Stimulated activated CD8-positive, alpha-beta memory T cell treated with anti-CD3 and anti-CD28 coated beads, Interleukin-15, amount 100 ng/mL, for 24 hours (primary cell): ENCODE measurements around the gene SMTNL1.
"Not testable (repeated sequence)": the region's sequence is repeated elsewhere in the genome, so short reads cannot be mapped to it uniquely, and the experiment has no call there.

Experiments
- DNase-seq: peaks from one replicate; pipeline ENCODE4 v3.0.0-alpha.2; 2020; ENCODE audit warnings: low read depth

SMTNL1 gene

DNA sequence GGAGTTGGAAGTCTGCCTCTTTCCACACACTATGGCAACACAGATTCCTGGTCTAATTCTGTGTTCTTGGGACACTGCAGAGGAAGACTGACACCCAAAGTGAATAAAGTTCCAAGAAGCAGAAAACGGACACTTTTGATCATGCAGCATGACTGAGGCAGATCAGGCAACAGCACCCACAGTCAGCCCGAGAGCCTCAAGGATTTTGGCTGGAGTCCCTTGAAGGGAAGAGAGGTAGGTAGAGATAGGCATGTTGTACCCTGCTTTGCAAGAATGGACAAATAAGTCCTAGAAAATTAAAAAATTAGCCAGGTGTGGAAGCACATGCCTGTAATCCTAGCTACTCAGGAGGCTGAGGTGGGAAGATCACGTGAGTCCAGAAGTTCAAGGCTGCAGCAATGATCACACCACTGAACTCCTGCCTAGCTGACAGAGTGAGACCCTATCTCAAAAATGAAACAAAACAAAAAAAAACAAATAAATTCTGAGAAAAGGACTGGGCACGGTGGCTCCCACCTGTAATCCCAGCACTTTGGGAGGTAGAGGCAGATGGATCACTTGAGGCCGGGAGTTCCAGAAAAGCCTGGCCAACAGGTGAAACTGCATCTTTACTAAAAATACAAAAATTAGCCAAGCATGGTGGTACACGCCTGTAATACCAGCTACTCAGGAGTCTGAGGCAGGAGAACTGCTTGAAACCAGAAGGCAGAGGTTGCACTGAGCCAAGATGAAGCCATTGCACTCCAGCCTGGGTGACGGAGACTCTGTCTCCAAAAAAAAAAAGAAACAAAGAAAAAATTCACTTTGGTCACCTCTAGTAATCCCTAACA, 28.8 kb upstream of the SMTNL1 start:
- no peak for DNase-seq

- no peak for DNase-seq
These were observed 25.5 kb upstream of the SMTNL1 start for GRCh38 chr11:57511741-57512430.

- DNase-seq = no peak
These were observed 24.5 kb upstream of the SMTNL1 start for GRCh38 chr11:57512646-57513451.

DNA sequence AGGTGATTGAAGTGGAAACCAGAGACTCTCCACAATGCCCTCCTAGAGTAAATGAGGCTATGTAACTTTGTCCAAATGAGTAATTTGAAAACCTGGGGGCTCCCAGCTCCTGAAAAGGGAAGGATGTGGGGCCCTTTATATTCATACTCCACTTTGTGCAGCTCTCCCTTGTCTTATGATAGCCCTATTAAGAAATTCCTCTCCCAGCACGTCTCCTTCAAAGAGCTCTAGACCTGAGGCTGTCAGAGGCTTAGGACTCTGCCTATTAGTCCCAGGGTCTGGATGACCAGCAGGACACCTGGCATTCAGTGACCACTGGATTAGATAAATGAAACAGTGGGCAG, 24.0 kb upstream of the SMTNL1 start:
- DNase-seq = no peak

DNA sequence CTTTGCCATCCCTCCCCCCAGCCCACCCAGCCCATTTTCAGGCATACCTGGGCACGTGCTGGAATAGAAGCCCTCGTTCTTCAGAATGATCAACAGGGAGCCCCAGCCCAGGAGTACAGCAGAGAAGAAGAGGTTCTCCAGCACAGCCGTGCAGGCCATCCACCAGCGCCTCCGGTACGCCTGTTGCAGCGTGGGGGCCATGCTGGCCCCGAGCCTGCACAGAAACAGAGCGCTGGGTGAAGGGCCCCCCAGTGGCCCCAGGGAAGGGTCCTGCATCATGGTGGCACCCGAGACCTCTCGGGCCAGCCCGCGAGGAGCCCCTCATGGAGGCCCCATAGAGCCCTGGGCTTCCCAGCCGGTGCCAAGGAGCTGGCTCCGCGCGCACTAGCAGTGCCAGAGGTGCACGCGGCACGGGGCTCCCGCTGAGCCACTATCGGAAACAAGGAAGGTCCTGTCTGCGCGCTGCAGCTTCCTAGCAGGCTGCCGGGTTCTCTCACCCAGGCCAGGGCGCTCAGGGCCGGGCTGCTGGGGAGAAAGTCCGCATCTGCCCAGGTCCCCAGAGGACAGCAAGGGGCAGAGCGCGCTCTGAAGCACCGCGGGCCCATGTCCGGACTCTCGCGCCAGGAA, 23.4 kb upstream of the SMTNL1 start:
- peak; percentile 16 for DNase-seq

DNA sequence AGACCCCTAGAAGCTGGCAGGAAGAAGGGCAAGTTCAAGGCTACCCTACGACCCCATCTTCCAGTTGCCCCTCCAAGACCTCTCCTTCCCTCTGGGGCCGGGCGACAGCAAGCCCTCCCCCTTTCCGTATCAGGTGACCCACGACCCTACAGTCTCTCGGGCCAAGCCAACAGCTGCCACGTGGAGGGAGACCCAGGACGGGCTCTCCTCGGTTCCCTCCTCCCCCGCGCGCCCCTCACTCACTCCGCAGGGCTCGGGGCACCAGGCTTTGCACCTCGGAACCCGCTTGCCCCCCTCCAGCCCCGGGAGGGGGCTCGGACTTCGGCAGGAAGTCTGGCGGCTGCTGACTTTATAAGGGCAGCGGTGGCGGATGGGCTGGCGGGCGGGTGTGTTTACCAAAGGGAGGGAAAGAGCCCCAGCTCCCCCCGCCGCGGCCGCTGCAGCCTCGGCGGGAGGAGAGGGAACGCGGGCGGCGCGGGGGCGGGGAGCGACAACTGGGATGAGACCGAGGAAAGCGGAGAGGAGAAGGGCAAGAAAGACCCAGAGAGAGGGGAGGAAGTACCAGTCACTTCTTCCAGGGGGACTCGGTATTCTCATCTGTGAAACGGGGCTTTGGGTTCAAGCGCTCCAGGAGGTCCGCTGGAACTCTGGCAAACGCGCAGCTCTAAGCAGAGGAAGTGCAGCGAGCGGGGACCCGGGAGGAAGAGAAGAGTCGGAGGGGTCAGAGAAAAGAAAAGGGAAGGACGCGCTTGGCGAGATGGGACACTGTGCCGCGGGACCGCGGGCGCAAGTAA, 22.7 kb upstream of the SMTNL1 start:
- peak; percentile 17 for DNase-seq

- DNase-seq = no peak
These were observed 21.9 kb upstream of the SMTNL1 start, which contains the start of gene SLC43A1 for GRCh38 chr11:57515332-57516060. Gene SLC43A1, minus strand, starts transcription at chr11:57515702. Its CDS starts 1,591 bp downstream, at chr11:57514111.

DNA sequence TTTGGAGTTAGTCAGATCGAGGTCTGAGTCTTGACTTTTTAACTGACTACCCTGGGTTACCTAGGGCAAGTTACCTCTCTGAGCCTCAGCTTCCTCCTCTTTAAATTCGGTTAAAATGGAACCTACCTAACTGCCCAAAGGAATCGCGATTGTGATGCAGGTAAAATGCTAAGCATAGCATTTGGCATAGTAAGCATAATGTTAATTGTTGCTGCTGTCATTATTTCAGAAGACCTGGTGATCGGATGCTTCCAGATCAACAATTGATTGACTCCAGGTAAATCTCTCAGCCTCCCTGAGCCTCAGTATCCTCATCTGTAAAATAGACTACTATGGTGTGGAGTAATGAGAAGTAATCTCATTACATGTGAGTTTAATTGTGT, 21.3 kb upstream of the SMTNL1 start:
- no peak for DNase-seq

- DNase-seq = no peak
These were observed 16.3 kb upstream of the SMTNL1 start for GRCh38 chr11:57521116-57521515.

DNA sequence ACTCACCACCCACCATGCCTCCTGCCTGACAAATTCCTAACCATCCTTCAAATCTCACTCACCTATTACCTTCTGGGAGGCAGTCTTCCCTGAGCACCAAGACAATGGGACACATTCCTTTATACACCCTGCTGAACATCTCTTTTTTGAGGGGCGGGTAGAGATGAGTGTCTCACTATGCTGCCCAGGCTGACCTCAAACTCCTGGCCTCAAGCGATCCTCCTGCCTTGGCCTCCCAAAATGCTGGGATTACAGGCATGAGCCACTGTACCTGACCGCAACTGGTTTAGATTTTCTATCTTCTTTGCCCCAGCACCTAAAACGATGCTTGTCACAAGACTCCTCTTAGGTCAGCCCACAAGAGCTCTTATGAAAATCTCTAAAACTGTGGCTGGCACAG, 14.0 kb upstream of the SMTNL1 start:
- DNase-seq = no peak

- DNase-seq = peak; percentile 48
These were observed 10.3 kb upstream of the SMTNL1 start for GRCh38 chr11:57527056-57527631.

GRCh38 chr11:57529012-57529411, 8.4 kb upstream of the SMTNL1 start:
- DNase-seq = no peak

GRCh38 chr11:57530215-57530595, 7.2 kb upstream of the SMTNL1 start:
- no peak for DNase-seq

- peak; percentile 71 for DNase-seq
These were observed 6.5 kb upstream of the SMTNL1 start, which contains the start of gene TIMM10 for GRCh38 chr11:57530596-57531507. Gene TIMM10, minus strand, starts transcription at chr11:57530754. Its CDS starts 565 bp downstream, at chr11:57530189.

GRCh38 chr11:57534449-57534848, 2.9 kb upstream of the SMTNL1 start:
- not testable (repeated sequence) for DNase-seq

DNA sequence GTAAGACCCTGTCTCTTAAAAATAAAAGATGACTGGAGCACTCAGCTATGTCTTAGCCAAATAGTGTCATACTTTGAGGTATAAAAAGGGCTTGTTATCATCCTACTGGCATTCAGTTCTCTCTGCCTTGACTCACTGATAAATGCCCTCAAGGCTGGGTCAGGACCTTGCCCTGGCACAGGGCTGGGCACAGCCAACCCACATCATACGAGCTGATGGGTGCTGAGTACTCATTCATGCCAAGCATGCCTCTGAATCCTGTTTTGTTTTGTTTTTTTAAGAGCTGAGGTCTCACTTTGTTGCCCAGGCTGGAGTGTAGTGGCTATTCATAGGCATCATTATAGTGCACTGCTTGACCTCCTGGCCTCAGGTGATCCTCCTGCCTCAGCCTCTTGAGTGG, 1.9 kb downstream of the SMTNL1 start:
- DNase-seq = no peak

DNA sequence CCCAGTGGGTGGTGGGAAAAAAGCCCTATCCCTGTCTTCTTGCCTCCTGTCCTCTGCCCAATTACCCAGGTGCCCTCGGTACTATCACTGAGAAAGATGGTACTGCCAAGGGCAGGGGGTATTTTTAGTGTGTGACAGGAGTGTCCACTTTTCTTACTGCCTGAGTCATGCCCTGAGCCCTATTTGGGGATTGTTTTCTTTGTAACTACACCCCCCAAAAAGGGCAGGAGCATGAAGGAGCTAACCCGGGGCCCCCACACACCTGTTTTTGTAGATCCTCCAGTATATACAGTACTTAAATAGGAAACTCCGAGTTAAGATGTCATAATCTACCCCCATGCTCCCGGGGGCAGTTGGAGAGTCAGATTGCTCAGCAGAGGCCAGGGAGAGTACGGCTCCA, 3.8 kb downstream of the SMTNL1 start:
- DNase-seq = no peak

- DNase-seq = no peak
These were observed 5.2 kb downstream of the SMTNL1 start for GRCh38 chr11:57542582-57542981.

GRCh38 chr11:57543593-57543992, 6.2 kb downstream of the SMTNL1 start:
- DNase-seq = no peak
